Right forelimb (tissue), 1 donor: ENCODE measurements around the gene PRKCE.

Source experiments
- DNase-seq: peaks from one replicate; pipeline ENCODE4 v3.0.0-alpha.2; 2018

PRKCE gene

GRCh38 chr2:45975752-45976517, 324.5 kb downstream of the PRKCE start:
- DNase-seq, result no peak

- DNase-seq, result no peak
Observed at GRCh38 chr2:45978302-45978859, 326.9 kb downstream of the PRKCE start.

DNA sequence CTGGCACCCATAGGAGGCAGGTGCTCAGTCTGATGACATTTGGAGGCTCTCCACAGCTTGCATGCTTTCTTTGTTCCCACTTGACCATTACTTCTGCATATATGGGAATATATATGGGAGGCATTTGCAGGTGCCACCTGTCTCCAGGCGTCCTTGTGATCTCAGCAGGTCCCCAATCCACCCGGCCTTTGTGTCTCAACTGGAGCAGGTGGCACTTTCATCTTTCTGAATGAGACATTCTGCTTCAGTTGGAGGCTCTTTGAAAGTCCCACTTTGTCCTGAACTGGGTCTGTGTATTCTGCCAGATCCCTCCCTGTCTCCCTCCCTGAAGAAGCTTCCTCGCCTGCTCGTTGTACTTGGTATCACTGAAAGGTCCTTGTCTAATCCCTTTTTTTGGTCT, 327.6 kb downstream of the PRKCE start:
- DNase-seq, result no peak

GRCh38 chr2:45980161-45980865, 328.8 kb downstream of the PRKCE start:
- no peak for DNase-seq

DNA sequence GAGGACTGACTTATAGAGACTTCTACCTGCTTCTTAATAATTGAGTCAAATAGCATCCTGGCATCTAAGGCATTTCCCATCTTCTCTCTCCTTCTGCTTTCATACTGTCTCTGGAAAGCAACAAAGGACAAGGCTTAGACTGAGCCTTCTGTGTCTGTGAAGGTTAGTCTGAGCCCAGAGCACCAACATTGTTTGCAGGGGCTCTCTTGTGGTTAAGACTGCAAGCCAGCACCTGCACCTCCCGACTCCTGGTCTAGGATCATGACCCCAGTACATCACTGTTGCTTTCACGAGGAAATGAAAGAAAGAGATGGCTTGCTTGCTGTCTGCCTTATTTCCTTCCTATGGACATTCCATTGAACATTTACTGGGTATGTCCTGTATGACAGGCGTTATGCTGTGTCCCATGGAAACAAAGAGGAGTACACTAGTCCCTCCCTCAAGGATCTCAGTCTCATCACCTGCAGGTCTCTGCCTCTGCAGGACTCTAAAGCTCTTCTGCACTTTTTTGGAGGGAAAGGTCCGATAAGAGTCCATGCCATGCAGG, 330.0 kb downstream of the PRKCE start:
- DNase-seq, result no peak

- no peak for DNase-seq
Observed at GRCh38 chr2:45982096-45982495, 330.6 kb downstream of the PRKCE start.

GRCh38 chr2:45983213-45983612, 331.7 kb downstream of the PRKCE start:
- DNase-seq, result no peak

- no peak for DNase-seq
Observed at GRCh38 chr2:45984366-45984765, 332.9 kb downstream of the PRKCE start.

- DNase-seq, result no peak
Observed at GRCh38 chr2:45984896-45985473, 333.5 kb downstream of the PRKCE start.

- no peak for DNase-seq
Observed at GRCh38 chr2:45986509-45986908, 335.0 kb downstream of the PRKCE start.

DNA sequence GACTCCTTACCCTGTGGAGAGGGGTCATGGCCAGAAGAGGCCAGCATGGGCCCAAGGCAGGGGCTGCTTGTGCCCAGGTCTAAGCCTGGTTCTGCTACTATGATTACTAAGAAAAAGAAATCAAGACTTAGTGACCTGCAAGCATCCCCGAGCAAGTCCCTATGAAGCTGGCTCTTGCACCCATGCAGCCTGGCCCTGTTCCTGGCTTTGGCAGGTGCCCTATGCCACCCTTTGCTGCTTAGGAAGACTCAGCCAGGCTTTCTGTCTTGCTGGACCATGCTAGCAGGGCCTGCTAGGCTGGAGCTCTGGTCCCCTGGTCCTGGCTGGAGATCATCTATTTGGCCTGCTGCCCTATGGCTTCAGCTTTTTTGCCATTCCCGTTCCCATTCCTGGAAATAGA, 336.4 kb downstream of the PRKCE start:
- DNase-seq, result no peak

DNA sequence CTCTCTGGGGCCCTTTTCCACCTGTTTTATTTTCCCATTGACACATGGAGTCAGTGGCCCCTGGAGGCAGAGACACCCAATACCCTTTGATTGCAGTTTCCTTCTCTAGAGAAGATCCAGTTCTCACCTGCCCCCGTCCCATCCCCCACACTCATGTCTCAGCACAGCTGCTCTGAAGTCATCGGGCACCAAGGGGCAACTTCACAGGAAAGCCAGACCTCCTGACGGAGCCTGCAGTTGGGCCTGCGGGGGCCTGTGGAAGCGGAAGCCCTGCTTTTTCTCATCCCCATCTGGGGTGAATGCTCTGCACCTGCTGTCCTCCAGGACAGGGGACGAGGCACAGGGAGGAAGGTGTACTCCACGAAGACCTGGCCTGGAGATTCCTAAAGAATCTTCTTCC, 337.4 kb downstream of the PRKCE start:
- no peak for DNase-seq

DNA sequence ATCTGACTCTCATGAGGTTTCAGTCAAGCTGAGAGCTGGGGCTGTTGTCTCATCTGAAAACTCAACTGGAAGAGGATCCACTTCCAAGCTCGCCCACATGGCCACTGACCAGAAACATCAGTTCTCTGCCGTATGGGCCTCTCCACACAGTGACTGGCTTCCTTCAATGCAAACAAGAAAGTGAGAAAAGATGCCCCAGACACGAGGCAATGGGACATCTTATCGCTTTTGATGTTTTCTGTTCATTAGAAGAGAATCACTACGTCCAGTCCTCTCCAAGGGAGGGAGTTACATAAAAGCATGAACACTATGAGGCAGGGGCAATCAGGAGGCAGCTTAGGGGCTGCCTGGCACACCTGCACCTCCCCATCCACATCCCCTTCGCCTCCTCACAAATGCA, 338.7 kb downstream of the PRKCE start:
- DNase-seq, result no peak

DNA sequence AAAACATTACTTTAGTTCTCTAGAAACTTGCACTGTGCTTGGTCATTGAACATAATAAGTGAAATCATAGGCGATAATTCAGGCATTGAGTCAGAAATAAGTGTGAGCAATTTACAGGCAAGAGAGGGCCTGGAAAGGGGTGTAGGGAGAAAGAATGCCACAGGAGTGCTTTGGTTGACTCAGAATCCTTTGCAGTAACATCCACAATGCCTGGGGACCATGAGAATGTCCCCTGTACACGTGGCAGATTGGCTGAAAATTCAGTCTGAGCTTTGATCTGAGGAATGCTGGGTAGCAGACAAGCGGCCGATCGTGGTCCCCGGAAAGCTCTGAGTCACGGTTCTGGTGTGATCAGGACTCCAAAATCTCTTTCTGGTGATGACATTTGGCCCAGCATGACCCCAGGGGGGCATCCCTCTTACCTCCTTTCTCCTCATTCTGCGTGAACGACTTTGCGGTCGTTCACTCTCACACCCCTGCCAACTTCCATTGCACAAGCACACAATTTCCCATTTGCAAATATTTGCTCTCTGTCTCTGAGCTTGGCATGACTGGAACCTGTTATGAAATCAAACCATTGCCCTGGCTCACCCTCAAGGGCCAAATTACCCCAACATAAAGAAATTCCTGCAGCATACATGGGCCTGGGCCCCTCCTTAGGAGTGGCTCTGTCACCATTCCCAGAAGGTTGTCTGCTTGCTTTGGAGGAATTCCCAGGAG, 340.7 kb downstream of the PRKCE start:
- no peak for DNase-seq

DNA sequence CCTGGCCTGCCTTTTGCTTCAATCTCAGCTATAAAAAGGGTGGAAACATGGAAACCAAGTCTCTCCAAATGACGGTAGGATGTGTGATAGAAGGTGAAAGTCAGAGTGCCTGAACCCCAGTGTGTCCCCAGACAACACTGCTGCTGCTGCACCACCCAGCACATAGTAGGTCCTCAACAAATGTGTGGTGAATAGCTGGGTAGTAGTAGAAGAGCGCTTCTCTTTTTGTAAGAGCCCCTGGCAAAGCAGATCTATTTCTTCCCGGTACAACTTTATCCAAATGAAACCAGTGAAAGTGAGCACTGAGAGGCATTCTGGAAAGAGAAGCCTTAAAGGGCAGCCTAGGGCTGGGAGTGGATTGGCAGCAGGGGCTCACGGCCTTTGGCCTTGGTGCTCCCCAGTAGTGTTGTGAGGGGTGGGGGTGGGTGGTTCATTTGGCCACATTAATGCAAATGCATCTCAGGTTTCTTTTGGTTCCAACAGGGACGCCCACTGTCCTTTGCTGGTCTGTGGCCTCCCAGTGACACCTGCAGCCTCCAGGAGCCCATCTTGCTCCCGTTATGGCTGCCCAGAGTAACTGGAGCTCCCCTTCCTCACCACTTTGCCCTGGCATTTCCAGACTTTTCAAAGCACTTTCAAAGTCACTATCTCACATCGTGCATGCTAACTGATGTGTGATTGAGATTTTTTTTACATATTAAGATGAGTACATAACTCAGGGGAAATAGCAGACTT, 341.4 kb downstream of the PRKCE start:
- DNase-seq, result no peak

GRCh38 chr2:45993476-45993991, 342.1 kb downstream of the PRKCE start:
- DNase-seq, result no peak

- DNase-seq, result no peak
Observed at GRCh38 chr2:45994060-45994459, 342.6 kb downstream of the PRKCE start.

- DNase-seq, result no peak
Observed at GRCh38 chr2:46000660-46001059, 349.2 kb downstream of the PRKCE start.

DNA sequence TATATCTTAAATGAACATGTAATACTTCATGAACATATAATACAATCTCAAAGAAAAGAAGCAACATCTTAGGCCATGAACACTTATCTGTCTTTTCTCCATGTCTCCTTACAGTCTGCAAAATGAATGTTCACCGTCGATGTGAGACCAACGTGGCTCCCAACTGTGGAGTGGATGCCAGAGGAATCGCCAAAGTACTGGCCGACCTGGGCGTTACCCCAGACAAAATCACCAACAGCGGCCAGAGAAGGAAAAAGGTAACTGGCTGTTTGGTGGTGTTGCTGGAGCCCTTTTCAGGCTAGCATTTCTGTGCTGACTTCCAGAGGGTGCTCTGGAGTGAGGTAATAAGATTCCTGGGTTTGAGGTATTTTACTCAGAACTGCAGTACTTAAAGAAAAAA, 349.8 kb downstream of the PRKCE start:
- DNase-seq, result no peak

GRCh38 chr2:46001741-46002506, 350.4 kb downstream of the PRKCE start:
- no peak for DNase-seq

GRCh38 chr2:46002507-46002883, 351.0 kb downstream of the PRKCE start:
- no peak for DNase-seq
